IgD-negative memory B cell (primary cell): Measurements from ENCODE around the gene SUPT3H. TPM values are rescaled to one million over a fixed set of nuclear protein-coding genes. Genes with fewer than 3 reads are reported as not detected.
A peak's percentile ranks its signal among the peaks of the same experiment; 100 is the strongest.

Experiments used
- H3K27ac Mint-ChIP-seq, 3 donors: one replicate each; pipeline ENCODE4 v1.8.0; 2020 to 2022; ENCODE audit warnings: mild to moderate bottlenecking in 3 of 3, mixed read lengths in 3 of 3, moderate library complexity in 1 of 3
- H3K27me3 Mint-ChIP-seq: one replicate; pipeline ENCODE4 v1.8.0; 2021; ENCODE audit warnings: mixed read lengths
- H3K36me3 Mint-ChIP-seq: one replicate; pipeline ENCODE4 v1.8.0; 2020; ENCODE audit warnings: mild to moderate bottlenecking, mixed read lengths
- H3K4me1 Mint-ChIP-seq, 3 donors: one replicate each; pipeline ENCODE4 v1.8.0; 2020 to 2022; ENCODE audit warnings: mixed read lengths in 3 of 3, mild to moderate bottlenecking in 1 of 3
- H3K4me3 Mint-ChIP-seq, 4 donors: one replicate each; pipeline ENCODE4 v1.8.0; 2020 to 2022; ENCODE audit warnings: mild to moderate bottlenecking in 4 of 4, mixed read lengths in 4 of 4, moderate library complexity in 3 of 4
- H3K9me3 Mint-ChIP-seq, 3 donors: one replicate each; pipeline ENCODE4 v1.8.0; 2020 to 2021; ENCODE audit warnings: mixed read lengths in 3 of 3, mild to moderate bottlenecking in 1 of 3
- polyA plus RNA-seq: library from polyadenylated mRNA; unstranded; fragments of 300-500 nt; fragmentation: Illumina TruSeq; gene quantifications from one replicate; pipeline ENCODE4 v1.2.3, GENCODE V29; 2021

Gene SUPT3H
- polyA plus RNA-seq, 1 donor from 2014 or later = 8.5 TPM

DNA sequence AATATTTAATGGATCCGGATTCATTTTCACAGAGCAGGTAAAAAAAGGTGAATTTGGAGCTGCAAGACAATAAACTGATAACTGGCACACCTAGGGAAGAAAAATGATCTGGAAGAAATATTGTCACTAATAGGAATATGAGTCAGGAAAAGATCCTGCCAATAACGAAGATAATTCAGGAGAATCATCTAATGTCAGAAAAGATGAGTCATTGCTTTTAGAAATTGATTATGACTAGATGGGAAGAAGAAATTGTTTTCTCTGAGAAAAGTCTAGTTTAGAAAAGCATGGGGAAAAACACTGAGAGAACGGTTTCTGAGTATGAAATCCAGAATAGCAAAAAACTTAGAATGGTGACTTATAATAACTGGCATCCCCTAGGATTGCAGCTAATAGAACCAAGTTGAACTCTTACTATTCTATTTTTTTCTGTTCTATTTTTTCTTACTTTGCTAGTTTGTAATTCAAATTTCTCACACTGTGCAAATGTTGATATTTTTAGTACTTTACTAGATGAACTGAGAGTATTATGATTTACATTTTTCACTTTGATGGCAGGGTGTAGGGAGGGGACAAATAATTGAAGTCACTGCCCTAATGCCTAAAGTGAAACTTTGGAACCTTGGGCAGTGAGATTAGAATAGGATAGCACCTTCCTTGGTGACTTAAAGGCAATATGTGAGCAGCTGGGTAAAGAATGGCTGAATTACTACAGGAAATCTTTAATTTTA is 38.2 kb upstream of the SUPT3H start:
- Mint-ChIP-seq H3K4me1 (peaks cover 16 to 27% (median 24%) of the 10 kb centered on the region in 3 donors), H3K4me3 (peak overlapping the region in 2 of 4 donors; percentile 43 to 61), H3K27ac (peak overlapping the region in 1 of 3 donors; percentile 7), H3K27me3 (peaks cover 25% of the 10 kb centered on the region), H3K36me3 (no peaks in the 10 kb centered on the region), H3K9me3 (no peaks in the 10 kb centered on the region)

- Mint-ChIP-seq H3K27me3 (peaks cover 19% of the 10 kb centered on the region), H3K9me3 (no peaks in the 10 kb centered on the region), H3K4me1 (peaks cover 11 to 22% (median 18%) of the 10 kb centered on the region in 3 donors), H3K4me3 (peak overlapping the region in 2 of 4 donors; percentile 10 to 61), H3K27ac (peak overlapping the region in 1 of 3 donors; percentile 7), H3K36me3 (no peaks in the 10 kb centered on the region)
Measured at GRCh38 chr6:45415315-45415714, 37.6 kb upstream of the SUPT3H start.

DNA sequence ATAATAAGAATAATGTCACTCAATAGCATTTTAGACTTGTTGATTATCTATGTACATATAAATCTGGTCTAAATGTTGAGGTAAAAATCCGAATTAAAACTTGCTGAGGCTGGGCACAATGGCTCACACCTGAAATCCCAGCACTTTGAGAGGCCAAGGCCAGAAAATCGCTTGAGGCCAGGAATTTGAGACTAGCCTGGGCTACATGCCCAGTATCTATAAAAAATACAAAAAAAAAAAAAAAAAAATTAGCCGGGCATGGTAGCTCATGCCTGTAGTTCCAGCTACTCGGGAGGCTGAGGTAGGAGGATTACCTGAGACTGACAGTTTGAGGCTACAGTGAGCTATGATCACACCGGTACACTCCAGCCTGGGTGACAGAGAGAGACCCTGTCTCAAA is 34.2 kb upstream of the SUPT3H start:
- no peak overlapping the region for H3K27ac Mint-ChIP-seq
- no peaks in the 10 kb centered on the region for H3K9me3 Mint-ChIP-seq
- no peak overlapping the region for H3K4me3 Mint-ChIP-seq
- H3K36me3 Mint-ChIP-seq = no peaks in the 10 kb centered on the region
- peaks cover 8 to 11% (median 11%) of the 10 kb centered on the region in 3 donors for H3K4me1 Mint-ChIP-seq
- H3K27me3 Mint-ChIP-seq = peaks cover 6% of the 10 kb centered on the region

GRCh38 chr6:45400021-45400420 is 22.3 kb upstream of the SUPT3H start:
- peaks cover 2% of the 10 kb centered on the region for H3K36me3 Mint-ChIP-seq

DNA sequence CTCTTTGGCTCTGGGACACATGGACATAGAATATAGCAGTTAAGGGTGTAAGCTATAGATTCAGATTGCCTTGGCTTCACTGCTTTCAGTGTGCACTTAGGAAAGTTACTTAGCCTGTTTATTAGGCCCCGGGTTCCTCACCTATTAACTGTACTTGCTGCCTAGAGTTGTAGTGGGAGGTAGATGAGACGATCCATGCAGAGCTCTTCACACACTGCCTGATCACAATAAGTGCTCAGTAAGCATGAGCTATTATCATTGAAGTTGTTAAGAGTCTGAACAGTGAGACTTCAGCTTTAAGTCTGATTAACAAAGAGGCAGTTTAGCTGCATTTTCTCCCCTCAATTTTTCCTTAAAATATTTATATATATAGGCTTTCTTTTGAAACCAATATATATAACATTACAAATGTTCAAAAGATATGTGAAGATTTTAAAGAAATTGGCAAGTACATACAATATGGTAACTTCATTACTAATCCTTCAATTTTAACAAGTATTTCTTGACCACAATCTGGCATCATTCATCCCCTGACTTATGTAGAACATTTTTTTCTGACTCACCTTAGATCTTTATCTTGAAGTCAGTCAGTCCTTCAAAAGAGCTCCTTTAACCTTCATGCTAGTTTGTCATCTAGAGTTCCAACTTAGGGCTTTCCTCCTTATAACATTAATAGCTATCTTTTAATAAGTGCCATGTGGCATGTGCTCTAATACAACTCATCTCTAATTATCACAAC is 20.5 kb upstream of the SUPT3H start:
- Mint-ChIP-seq H3K27ac (no peak overlapping the region), H3K4me1 (no peaks in the 10 kb centered on the region), H3K9me3 (peaks cover 0 to 3% (median 0%) of the 10 kb centered on the region in 3 donors), H3K36me3 (no peaks in the 10 kb centered on the region), H3K4me3 (no peak overlapping the region), H3K27me3 (peaks cover 10% of the 10 kb centered on the region)

More at GRCh38 chr6:45400021-45400420, 22.3 kb upstream of the SUPT3H start:
- H3K4me1 Mint-ChIP-seq = no peaks in the 10 kb centered on the region
- no peak overlapping the region for H3K4me3 Mint-ChIP-seq
- H3K27ac Mint-ChIP-seq = no peak overlapping the region
- H3K9me3 Mint-ChIP-seq = peaks cover 0 to 6% (median 0%) of the 10 kb centered on the region in 3 donors
- H3K27me3 Mint-ChIP-seq = peaks cover 9% of the 10 kb centered on the region

- Mint-ChIP-seq H3K36me3 (no peaks in the 10 kb centered on the region), H3K9me3 (peaks cover 4 to 11% (median 5%) of the 10 kb centered on the region in 3 donors), H3K27me3 (peaks cover 4% of the 10 kb centered on the region), H3K4me1 (no peaks in the 10 kb centered on the region), H3K4me3 (no peak overlapping the region), H3K27ac (no peak overlapping the region)
Measured at GRCh38 chr6:45394586-45395095, 16.9 kb upstream of the SUPT3H start.

- Mint-ChIP-seq H3K36me3 (no peaks in the 10 kb centered on the region), H3K4me3 (no peak overlapping the region), H3K4me1 (no peaks in the 10 kb centered on the region), H3K27me3 (peaks cover 4% of the 10 kb centered on the region), H3K9me3 (peaks cover 4 to 8% (median 5%) of the 10 kb centered on the region in 3 donors), H3K27ac (no peak overlapping the region)
Measured at GRCh38 chr6:45388328-45388727, 10.6 kb upstream of the SUPT3H start.

- H3K27me3 Mint-ChIP-seq = peaks cover 4% of the 10 kb centered on the region
- H3K4me3 Mint-ChIP-seq = no peak overlapping the region
- H3K4me1 Mint-ChIP-seq = no peaks in the 10 kb centered on the region
- no peak overlapping the region for H3K27ac Mint-ChIP-seq
- H3K36me3 Mint-ChIP-seq = no peaks in the 10 kb centered on the region
- peaks cover 0 to 1% (median 1%) of the 10 kb centered on the region in 3 donors for H3K9me3 Mint-ChIP-seq
Measured at GRCh38 chr6:45387236-45387635, 9.5 kb upstream of the SUPT3H start.

GRCh38 chr6:45386501-45386900 is 8.8 kb upstream of the SUPT3H start:
- Mint-ChIP-seq H3K9me3 (peaks cover 0 to 1% (median 1%) of the 10 kb centered on the region in 3 donors), H3K4me1 (no peaks in the 10 kb centered on the region), H3K27me3 (peaks cover 4% of the 10 kb centered on the region), H3K4me3 (no peak overlapping the region), H3K36me3 (no peaks in the 10 kb centered on the region), H3K27ac (no peak overlapping the region)

DNA sequence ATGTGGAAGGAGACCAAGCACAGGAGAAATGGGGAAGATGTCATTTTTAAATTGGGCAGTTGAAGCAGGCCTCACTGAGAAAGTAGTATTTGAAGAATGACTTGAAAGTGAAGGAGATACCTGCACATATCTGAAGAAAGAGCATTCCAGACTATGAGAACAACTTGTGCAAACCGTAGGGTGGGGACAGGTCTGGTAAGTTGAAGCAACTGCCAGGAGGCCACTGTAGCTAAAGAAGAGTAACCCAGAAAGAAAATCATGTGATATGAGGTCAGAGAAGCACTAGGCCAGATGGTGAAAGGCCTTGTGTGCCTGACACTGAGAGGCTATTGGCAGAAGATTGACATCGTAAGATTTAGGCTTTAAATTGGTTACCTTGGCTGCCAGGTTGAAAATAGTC is 4.7 kb upstream of the SUPT3H start:
- no peaks in the 10 kb centered on the region for H3K27me3 Mint-ChIP-seq
- H3K27ac Mint-ChIP-seq = no peak overlapping the region
- no peaks in the 10 kb centered on the region for H3K9me3 Mint-ChIP-seq
- no peak overlapping the region for H3K4me3 Mint-ChIP-seq
- H3K36me3 Mint-ChIP-seq = no peaks in the 10 kb centered on the region
- peaks cover 3 to 14% (median 6%) of the 10 kb centered on the region in 3 donors for H3K4me1 Mint-ChIP-seq

DNA sequence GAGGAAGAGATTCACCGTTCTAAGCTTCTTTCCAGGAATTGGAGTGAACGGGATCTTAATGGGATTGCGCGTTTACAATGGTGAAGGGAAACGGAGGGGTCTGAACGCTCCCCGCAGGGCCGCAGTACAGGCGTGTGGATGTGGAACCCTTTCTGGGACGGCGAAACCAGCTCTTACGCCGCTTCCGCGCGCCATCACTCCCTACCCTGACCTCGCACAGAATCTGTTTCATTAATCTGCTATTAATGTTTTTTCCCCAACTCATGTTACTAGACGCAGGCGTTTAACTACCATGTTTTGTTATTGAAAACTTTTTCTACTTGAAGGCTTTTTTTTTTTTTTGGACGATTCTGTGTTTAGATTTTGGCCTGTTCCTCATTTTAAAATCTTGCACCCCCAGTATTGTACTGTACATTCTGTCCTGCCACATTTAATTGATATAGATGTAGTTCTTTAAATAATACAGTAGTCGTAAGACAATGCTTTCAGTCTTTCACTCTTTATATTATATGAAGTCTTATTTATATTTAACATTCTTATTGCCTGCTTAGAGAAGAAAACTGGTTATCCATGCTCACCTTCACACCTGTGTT is 696 bp upstream of the SUPT3H start:
- peak overlapping the region; percentile 98 to 99 (median 99) for H3K27ac Mint-ChIP-seq
- peak overlapping the region; percentile 97 to 100 (median 99) for H3K4me3 Mint-ChIP-seq
- H3K9me3 Mint-ChIP-seq = no peaks in the 10 kb centered on the region
- H3K4me1 Mint-ChIP-seq = peaks cover 8 to 23% (median 10%) of the 10 kb centered on the region in 3 donors
- H3K36me3 Mint-ChIP-seq = no peaks in the 10 kb centered on the region
- no peaks in the 10 kb centered on the region for H3K27me3 Mint-ChIP-seq

DNA sequence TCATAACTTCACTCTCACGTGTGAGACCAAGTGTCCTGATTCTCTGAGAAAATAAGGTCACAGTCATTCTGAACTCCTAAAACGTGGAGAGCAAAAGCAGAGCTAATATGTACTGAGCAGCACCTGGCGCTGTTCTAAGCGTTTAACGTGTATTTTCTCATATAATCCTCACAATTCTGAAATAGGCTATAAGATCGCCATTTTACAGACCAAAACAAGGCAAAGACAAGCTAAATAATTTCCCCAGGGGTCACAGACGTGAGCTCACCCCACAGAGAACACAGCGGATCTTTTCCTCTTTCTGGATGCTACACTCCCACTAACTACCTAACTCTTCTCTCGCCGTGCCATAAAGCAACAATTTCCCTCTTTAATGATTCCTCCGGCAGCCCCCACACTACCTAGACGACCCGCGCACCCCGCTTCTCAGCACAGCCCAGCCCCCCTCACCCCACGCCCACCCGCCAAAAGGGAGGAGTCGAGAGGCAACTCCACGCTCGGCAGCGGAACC is 636 bp downstream of the SUPT3H start:
- Mint-ChIP-seq H3K4me1 (peaks cover 8 to 23% (median 10%) of the 10 kb centered on the region in 3 donors), H3K9me3 (no peaks in the 10 kb centered on the region), H3K27me3 (no peaks in the 10 kb centered on the region), H3K4me3 (peak overlapping the region; percentile 97 to 100 (median 99)), H3K36me3 (no peaks in the 10 kb centered on the region), H3K27ac (peak overlapping the region; percentile 98 to 99 (median 99))

GRCh38 chr6:45376310-45377042 is 1.3 kb downstream of the SUPT3H start:
- no peaks in the 10 kb centered on the region for H3K36me3 Mint-ChIP-seq
- no peaks in the 10 kb centered on the region for H3K9me3 Mint-ChIP-seq
- H3K4me1 Mint-ChIP-seq = peaks cover 8 to 23% (median 10%) of the 10 kb centered on the region in 3 donors
- H3K4me3 Mint-ChIP-seq = peak overlapping the region; percentile 97 to 100 (median 99)
- H3K27ac Mint-ChIP-seq = peak overlapping the region; percentile 98 to 99 (median 99)
- no peaks in the 10 kb centered on the region for H3K27me3 Mint-ChIP-seq

- no peak overlapping the region for H3K27ac Mint-ChIP-seq
- peaks cover 1% of the 10 kb centered on the region for H3K36me3 Mint-ChIP-seq
- H3K4me3 Mint-ChIP-seq = peak overlapping the region in 1 of 4 donors; percentile 45
- peaks cover 8 to 23% (median 10%) of the 10 kb centered on the region in 3 donors for H3K4me1 Mint-ChIP-seq
- no peaks in the 10 kb centered on the region for H3K9me3 Mint-ChIP-seq
- no peaks in the 10 kb centered on the region for H3K27me3 Mint-ChIP-seq
Measured at GRCh38 chr6:45375449-45375848, 2.3 kb downstream of the SUPT3H start.
